HG03460 (cell line): ENCODE data around the gene KRT6B.

ENCODE experiments used
- ATAC-seq: cut with Tn5 transposase; IDR thresholded peaks from one replicate; pipeline ENCODE4 v1.9.1; 2021; ENCODE audit not compliant: unreplicated experiment

KRT6B gene

DNA sequence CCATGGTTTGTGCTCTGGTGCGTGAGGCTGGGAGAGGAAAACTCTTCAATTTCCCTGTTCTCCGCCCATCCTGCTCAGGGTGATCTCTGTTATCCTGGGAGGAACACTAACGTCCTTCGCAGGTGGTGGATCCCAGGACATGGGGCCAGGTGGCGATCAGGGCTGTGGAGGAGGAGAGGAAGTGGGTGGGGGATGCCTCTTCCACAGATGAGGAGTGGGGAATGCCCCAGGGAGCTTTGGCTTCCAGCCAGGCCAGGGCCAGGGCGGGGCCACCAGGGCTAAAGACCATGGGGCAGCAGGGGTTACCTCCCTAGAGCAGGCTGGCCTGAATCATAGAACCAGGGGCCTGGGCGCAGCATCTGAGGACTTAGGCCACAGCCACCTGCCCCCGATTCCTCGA, 14.4 kb downstream of the KRT6B start:
- ATAC-seq, result no peak

DNA sequence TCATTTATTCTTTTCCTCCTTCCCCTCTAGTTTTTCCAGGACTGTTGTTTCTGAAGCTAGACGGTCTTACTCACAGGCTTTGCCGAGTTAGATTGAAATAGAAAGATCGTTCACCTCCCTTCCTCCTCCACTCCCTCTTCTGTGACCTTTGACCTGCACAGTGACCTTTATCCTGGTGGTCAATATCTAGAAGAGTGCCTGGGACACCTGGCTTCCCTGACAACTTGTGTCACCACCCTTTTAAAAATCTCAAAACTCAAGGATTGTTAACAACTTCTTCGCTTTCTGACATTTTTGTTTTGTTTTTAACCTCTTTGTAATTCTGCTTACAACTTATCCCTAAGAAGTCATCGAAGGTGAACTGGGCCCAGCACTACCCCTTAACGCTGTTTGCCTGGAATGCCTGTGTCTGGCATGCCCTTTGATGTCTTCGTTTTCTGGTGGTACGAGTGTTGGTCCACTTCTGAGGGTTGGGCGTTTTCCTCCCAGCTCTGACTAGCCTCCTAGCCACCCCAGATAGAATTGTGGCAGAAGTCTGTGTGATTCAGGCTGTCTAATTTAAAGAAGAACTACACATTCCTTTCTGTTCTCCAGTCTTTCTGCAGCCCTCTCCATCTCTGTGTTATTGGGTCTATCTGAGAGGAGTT, 15.0 kb downstream of the KRT6B start:
- no peak for ATAC-seq

DNA sequence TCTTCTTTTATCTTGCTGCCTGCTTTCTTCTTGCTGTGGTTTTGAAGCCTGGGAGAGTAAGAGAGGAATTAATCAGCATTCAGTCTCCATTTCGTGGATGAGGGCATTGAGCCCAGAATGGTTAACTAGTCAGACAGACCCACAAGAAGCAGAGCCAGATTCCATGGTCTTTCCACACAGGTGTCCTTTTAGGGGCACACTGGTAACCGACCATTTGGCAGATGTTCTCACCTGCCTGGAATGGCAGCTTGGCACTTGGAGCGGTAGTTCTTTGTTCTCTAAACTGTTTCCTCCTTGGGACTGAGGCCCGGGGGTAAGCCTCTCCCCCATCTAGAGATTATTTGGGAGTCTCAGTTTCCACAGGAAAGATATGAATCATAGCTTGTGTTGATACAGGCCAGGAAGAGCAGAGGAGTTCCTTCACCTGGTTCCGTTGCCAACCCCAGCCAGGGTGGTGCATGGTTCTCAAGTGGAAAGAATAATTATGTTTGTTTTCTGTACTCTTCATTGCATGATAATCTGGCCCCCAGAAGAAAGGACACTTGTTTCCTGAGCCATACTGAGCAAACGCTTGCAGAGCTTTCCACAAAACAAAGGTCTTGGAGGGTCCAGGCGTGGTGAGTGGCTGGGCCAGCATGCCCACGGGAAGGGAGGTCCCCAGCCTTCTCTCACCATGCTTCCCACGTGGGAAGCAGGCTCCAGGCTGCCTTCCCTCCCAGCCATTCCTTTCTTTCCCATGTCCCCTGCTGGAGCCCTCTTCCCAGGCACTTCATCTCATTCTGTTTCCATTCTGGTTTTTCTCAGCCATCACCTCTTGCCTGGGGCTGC, 15.7 kb downstream of the KRT6B start:
- ATAC-seq, result no peak

DNA sequence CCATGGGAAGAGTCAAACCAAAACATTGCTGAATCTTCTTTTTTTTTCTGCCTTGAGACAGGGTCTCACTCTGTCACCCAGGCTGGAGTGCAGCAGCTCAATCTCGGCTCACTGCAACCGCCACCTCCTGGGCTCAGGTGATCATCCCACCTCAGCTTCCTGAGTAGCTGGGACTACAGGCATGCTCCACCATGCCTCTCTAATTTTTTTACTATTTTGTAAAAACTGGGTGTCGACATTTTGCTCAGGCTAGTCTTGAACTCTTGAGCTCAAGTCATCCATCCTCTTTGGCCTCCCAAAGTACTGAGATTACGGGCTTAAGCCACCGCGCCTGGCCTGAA, 16.3 kb downstream of the KRT6B start:
- ATAC-seq, result no peak

DNA sequence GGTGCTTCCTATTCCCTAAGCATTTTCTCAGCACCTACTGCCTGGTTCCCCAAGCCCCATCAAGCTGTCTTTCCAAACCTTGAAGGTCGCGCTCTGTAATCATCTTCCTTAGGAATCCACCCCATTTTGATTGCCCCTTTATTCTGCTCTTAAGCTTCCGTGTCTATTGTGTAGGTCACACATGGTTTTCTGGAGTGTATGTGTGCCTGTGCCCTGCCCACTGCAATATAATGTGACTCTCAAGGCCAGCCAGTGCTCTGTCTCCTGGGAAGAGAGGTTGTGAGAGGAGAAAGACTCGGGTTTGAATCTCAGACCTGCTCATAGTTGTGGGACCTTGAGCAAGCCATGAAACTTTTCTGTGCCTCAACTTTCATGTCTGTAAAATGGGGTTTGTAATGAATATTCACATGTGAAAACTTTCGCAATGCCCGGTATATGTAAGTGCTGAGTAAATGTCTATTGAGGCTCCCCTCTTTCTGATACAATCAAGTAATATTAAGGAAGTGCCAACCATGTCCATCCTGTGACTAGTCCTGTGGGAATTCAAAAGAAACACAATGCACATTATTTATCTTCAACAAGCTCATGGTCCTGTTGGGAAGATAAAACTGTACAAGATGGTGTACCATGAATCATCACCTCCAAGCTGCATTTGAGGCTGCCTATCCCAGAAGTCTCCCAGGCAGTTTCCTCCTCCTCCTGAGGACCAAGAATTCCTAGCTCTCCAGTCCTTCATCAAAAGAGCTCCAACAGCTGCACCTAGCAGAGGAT, 17.0 kb downstream of the KRT6B start:
- ATAC-seq, result no peak

DNA sequence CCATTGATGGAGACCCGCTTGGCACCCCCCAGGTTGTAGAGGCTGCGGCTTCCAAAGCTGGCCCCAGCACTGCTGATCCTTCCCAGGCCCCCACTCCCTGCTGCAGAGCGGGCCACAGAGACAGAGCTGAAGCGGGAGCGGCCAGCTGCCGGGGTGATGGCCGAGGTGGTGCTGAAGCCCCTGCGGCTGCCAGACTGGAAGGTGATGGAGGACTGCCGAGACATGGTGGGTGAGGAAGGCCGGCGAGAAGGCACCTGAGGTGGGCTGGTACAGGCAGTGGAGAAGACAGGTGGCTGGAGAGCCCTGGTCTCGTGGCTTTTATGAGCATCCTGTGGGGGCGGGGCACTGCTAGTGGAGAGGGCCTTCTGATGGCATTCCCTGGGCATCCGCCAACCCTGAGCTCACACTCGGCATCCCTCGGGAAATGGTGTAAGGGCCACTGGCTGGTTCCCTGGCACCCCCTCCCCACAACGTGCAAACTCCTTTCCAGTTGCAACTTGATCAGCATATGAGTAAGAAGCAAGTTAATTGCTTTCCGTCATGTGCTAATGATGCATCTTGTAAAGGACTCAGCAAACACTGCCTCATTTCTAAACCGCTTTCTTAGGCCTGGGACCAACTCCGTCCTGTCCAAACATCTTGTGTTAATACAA, 17.7 kb downstream of the KRT6B start, which contains the start of gene KRT75:
Gene KRT75 (minus strand): TSS at position 291 of the 653 bp plus-strand sequence. CDS start 67 bp downstream, at position 224.
- ATAC-seq, result no peak

DNA sequence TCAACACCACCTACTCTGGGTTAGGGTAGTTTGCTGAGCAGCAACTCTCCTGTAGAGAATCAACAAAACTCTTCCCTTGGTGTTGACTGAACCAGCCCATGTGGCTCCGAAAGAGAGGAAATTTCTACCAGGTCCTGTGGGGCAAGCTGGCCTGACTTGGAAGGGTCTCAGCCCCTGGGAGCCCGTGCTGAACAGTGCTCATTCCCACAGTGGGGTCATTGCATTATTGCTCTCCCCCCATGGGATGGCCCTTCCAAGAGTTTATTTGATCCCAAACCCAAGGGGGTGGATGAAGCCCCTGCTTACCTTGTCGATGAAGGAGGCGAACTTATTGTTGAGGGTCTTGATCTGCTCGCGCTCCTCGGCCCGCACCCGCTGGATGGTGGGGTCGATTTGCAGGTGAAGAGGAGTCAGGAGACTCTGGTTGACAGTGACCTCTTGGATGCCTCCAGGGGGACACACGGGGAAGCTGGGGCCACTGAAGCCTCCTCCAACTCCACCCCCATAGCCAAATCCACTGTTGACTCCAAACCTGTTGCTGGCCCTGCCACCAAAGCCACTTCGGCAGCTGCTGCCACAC, 18.4 kb downstream of the KRT6B start:
- no peak for ATAC-seq

DNA sequence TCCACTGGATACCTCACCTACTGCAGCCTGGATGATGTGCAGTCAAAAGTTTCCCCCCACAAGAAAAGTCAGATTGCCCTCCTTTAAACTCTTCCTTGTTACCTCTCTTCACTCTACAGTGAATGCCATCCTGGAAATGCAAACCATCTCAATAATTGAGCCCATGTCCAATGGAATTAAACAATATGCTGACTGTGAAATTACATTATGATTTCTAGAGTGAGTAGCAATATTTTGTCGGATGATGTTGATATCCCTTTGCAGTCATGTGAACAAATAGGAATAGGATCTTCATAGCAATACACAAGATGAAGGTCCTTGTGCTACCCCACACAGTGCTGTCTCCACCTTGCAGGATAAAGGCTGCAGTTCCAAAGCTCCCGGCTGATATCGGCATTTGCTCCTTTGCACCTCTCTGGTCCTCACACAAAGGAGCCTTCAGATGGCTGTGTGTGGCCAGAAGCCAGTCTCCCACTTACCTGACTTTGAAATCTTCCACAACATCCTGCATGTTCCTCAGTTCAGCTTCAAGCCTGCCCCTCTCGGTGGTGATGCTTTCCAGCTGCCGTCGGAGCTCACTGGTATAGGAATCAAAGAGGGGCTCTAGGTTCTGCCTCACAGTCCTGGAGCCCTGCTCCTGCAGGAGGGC, 19.3 kb downstream of the KRT6B start:
- no peak for ATAC-seq

DNA sequence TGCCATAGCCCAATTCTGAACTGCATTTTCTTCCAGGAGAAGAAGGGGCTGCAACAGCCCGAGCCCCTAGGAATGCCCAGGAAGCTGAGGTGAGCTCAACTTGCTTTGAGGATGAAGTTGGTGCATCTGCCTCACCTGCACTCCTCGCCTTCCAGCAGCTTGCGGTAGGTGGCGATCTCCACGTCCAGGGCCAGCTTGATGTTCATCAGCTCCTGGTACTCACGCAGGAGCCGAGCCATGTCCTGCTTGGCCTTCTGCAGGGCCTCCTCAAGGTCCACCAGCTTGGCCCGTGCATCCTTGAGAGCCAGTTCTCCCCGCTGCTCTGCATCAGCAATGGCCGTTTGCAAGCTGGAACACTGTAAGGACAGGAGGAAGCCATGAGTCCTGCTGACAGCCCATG, 23.8 kb downstream of the KRT6B start:
- ATAC-seq, result no peak

DNA sequence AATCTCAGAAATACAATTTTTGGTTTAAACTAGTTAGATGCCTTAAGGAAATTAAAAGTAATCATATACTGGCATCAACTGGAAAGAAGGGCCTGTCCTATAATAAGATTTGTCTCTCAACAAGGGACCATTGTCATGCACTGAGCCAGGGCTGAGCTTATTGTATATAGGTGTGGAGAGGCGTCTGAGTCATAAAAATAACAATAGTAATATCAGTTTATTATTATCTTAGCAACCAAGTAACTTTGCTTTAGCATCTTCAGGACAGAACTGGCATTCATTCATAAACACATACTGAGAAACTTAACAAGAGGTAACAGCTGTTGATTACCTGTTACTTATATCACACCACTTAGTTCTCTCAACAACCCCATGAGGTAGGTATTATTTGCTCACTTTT, 24.9 kb downstream of the KRT6B start:
- ATAC-seq, result no peak

DNA sequence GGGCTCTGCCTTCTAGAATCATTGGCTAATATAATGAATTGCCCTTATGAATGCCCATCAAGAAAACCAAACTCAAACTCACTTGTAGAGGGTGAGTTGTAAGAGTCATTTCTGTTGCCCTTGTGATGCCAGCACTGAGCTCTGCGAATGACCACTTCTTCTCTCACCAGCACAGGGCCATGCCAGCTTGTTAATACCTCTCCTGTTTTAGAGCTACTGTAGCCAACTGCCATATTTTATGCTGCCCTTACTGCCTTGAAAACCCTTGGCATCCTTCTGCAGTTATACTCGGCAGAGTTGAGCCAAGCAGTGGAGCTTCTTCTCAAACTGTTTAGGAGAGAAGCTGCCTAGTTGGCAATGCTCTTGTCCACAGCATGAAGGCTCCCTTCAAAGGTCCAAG, 25.9 kb downstream of the KRT6B start:
- ATAC-seq, result no peak

DNA sequence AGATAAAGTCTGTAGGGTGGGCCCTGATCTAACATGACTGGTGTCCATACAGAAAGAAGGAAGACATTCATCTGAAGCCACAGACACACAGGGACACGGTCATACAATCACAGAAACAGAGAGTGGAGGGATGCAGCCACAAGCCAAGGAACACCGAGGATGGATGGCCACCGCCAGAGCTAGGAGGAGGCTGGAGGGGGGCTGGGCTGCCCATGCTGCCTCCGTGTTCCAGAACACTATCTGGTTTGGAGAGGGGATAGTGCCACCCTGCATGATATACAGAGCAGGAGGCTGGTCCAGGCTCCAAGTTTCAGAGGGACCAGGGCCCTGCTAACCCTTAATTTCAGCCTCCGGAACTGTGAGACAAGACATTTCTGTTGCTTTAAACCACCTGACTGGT, 26.5 kb downstream of the KRT6B start:
- ATAC-seq, result no peak

DNA sequence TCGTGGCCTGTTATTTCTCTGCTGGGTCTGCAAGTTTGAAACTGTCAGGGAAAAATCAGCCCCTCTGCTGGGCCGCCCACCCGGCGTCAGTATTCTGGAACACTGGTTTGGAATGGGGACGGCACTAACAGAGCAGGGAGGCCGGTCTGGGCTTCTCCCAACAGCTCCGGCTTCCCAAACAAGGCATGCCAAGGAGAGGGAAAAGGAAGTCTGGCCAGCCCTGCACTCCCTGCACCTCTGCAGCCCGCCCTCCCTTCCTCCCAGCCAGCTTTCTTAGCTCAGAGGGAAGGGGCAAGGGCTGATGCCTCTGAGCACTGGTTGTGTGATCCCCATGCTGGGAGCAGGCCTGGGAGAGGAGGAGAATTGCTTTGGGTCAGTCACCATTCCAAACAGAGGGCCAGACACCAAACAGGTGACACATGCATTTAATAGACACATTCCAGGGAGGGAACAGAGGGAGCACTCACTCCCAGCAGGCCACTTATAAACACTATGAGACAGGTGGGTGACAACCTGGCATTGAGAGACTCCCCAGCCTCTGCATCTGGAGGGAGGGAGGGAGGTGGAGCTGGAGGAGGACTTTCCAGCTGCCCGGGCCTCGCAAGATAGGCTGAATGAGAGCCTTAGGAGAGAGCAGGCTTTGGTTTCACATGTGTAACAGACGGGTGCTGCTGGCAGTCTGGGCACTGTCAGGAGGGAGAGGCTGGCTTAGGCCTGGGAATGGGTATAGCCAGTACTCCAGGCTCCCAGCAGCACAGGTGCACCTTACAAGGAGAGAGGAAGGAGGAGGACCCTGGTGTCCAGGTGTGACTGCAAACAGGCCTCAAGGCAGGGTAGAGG, 28.1 kb downstream of the KRT6B start:
- ATAC-seq, result no peak

DNA sequence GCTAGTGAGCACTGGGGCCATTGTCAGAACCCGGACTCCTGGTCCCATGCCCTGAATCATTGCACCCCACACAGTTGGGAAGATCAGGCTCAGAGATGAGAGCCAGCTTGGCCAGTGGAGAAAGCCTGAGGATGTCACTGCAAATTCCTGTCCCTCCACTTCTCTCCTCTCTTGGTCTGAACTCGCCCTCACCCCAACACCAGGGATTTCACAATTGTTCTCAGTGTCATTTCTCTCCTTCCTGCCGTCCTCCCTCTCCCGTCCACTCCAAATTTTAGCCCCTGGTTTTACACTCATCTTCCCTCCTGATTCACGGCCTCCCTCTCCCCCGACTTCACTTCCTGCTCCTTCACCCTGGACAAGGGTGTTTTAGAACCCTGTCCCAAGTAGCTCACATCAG, 28.9 kb downstream of the KRT6B start:
- ATAC-seq, result no peak

DNA sequence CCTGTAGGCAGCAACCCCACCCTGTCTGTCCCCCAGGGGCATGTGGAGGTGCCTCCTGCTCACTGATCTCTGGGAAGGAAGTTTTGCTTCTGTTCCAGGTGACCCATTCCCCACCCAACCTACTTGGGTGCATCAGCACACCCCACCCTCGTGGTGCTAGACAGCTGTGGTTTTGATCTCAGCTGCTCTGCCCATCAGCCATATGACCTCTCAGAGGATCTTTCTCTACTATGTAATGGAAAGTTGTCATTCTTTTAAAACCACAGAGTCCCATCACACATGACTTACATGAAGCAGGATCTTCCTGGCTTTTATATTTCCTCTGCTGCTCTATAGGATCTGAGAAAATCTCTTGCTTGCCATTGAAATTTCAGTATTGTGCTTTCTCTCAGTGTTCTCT, 32.3 kb downstream of the KRT6B start:
- no peak for ATAC-seq

DNA sequence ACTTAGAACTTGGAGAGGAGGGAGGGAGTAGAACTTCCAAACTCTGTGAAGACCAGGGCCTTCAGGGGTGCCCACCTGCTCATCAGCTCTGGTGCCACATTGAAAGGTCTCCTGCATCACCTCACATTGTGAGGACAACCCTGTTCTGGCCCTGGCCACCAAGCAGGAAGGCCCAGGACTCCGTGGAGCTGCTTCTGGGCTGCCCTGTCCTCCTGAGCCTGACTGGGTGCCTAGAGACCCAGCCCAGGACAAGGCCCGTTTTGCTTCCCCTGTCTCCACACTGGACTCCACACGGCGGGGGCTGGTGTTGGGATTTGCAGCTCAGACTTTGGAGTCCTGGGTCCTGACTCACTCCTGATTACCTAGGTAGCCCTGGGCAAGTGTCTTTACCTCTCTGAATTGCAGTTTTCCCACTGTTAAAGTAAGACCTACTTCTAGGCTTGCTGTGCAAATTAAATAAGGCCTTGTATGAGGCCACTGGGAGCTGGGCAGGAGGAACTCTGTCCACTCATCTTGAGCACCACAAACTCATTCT, 33.3 kb downstream of the KRT6B start:
- ATAC-seq, result no peak

DNA sequence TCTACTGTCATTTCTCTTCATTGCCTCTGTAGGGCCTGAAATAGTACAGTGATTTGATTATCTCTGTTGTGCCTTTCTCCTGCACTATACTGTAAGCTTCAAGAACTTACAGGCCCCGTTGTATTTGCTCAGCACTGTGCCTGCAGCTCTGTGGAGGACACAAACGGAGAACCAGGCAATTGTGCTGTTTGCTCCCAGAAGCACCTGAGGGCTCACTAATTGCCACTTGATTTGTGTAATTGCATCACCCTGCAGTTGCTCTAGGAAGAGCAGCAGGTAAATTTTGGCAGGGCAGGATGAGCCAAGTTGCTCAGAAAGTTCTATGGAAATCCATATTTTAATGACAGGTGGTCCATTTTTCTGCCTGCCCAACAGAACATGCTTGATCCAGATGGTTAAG, 34.2 kb downstream of the KRT6B start:
- no peak for ATAC-seq

DNA sequence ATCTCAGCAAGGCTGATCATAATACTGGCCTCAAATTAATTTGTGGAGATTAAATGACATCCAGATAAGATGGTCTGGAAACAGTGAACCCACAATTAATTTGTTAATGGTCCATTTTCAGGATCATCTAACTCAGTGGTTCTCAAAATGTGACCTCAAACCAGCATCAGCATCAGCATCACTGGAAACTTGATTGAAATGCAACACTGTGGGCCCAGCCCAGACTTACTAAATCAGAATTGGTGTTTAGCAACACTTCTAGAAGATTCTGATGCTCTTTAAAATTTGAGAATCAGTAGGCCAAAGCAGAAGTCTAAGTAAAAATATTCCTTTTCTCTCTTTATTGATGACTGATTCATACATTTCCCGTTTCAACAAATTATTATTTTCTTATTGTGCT, 35.2 kb downstream of the KRT6B start:
- no peak for ATAC-seq
